ENCODE measurements around the gene NLGN1. TPM values are rescaled to one million over a fixed set of nuclear protein-coding genes. Genes with fewer than 3 reads are reported as not detected.

The NLGN1 gene
- total RNA-seq, 1 experiment from 2014 or later: 5.2 TPM

GRCh38 chr3:174102274-174102673, 704.7 kb downstream of the NLGN1 start:
- H3K14ac ChIP-seq (ENCODE audit: insufficient read depth, low read length): no peak overlapping the region
- no peak overlapping the region for H2BK120ac ChIP-seq (ENCODE audit: low read depth, low read length, poor library complexity, severe bottlenecking)
- no peak overlapping the region for H3K23ac ChIP-seq (ENCODE audit: insufficient read length, low read depth, low read length)
- no peak overlapping the region for H2BK12ac ChIP-seq (ENCODE audit: insufficient read length, low read depth, low read length)
- TF ChIP-seq CTCF (conservative IDR thresholded peaks at IDR 0.05): no peak
- Mint-ChIP-seq H3K9me3 (no peaks in the 10 kb centered on the region), H3K4me1 (peaks cover 21 to 24% of the 10 kb centered on the region in 2 experiments), H3K36me3 (ENCODE audit: insufficient read depth in 1 of 3, low read depth in 3 of 3) (no peaks in the 10 kb centered on the region), H3K27me3 (ENCODE audit: low read depth) (no peaks in the 10 kb centered on the region), H3K4me3 (no peak overlapping the region), H3K27ac (no peak overlapping the region; a peak in 1 of 7 replicates)
- no peak overlapping the region for H2BK5ac ChIP-seq (ENCODE audit: insufficient read length, low read length)
- no peak overlapping the region for H3T11ph ChIP-seq (ENCODE audit: low read length)
- H4K20me1 ChIP-seq (ENCODE audit: control insufficient read depth, insufficient read depth, insufficient read length): no peaks in the 10 kb centered on the region
- no peak overlapping the region for H3K56ac ChIP-seq (ENCODE audit: insufficient read length, low read depth, low read length)
- no peak overlapping the region for H4K91ac ChIP-seq (ENCODE audit: insufficient read length, low read depth, low read length)
- H3K4me1 ChIP-seq (ENCODE audit: insufficient read depth, low read length): peaks cover 3% of the 10 kb centered on the region; the same call in 1 of the 2 replicates
- H3K9me3 ChIP-seq (ENCODE audit: control insufficient read depth, low read depth, low read length): no peaks in the 10 kb centered on the region
- H2BK20ac ChIP-seq (ENCODE audit: low read depth, low read length, poor library complexity, severe bottlenecking): no peak overlapping the region
- no peaks in the 10 kb centered on the region for H3K79me2 ChIP-seq (ENCODE audit: insufficient read depth, low read length)
- H3K4me2 ChIP-seq (ENCODE audit: insufficient read depth, insufficient read length, low read length): peak overlapping the region; percentile 21
- no peak overlapping the region for H3K4ac ChIP-seq (ENCODE audit: low read depth, low read length)
- H3K79me1 ChIP-seq (ENCODE audit: insufficient read depth, low read depth, low read length, poor library complexity, severe bottlenecking): no peaks in the 10 kb centered on the region
- no CpG with 5 or more reads among the region's 7 CpGs for WGBS (ENCODE audit: extremely low coverage, insufficient read length, low lambda C conversion rate)
- no peaks in the 10 kb centered on the region for H3K23me2 ChIP-seq (ENCODE audit: insufficient read length, low read depth, low read length, poor library complexity, severe bottlenecking)
- peak overlapping the region; percentile 52 for H3K27ac ChIP-seq (ENCODE audit: insufficient read length, low read depth, low read length)
- no peak overlapping the region for H2BK15ac ChIP-seq (ENCODE audit: low read depth, low read length)
- no peak overlapping the region for H4K5ac ChIP-seq (ENCODE audit: insufficient read length, low read depth, low read length)
- H2AK5ac ChIP-seq (ENCODE audit: insufficient read length, low read length): no peak overlapping the region
- H3K27me3 ChIP-seq (ENCODE audit: insufficient read depth, low read length): no peaks in the 10 kb centered on the region
- DNase-seq: no peak
- no peak overlapping the region for H3K9ac ChIP-seq (ENCODE audit: extremely low read depth, insufficient read length, low read length)
- H4K8ac ChIP-seq (replicated peaks; ENCODE audit: insufficient read length, low read depth, low read length): no peak overlapping the region
- no peak overlapping the region for H2AFZ ChIP-seq (ENCODE audit: low read length)
- no peak overlapping the region for H3K18ac ChIP-seq (ENCODE audit: insufficient read length, low read depth, low read length)

Measured in H9 (cell line).